Measurements from ENCODE around the gene STAM. TPM values are rescaled to one million over a fixed set of nuclear protein-coding genes. Genes with fewer than 3 reads are reported as not detected.

STAM gene
- total and polyA plus RNA-seq, 10 of the 15 experiments (the other 5 are each of a cell fraction or from before 2014, with no cell fraction given): 8.8 to 15.9 (median 14.4) TPM

GRCh38 chr10:17649836-17650235, 5.9 kb downstream of the STAM start (continued):
- TF ChIP-seq RELB (IDR thresholded peaks at IDR 0.05; ENCODE audit: low read depth): no peak
- no peak for TF ChIP-seq GABPA (IDR thresholded peaks at IDR 0.05; ENCODE audit: low read depth)
- TF ChIP-seq SMARCA5 (IDR thresholded peaks at IDR 0.05): no peak
- TF ChIP-seq ZBED1 (IDR thresholded peaks at IDR 0.05; ENCODE audit: borderline replicate concordance): no peak
- no peak for TF ChIP-seq SIX5 (IDR thresholded peaks at IDR 0.05; ENCODE audit: low read depth, low read length, severe bottlenecking)
- TF ChIP-seq RBBP5 (conservative IDR thresholded peaks at IDR 0.05): no peak
- TF ChIP-seq PBX3 (IDR thresholded peaks at IDR 0.05; ENCODE audit: insufficient replicate concordance, low read depth, low read length): no peak
- TF ChIP-seq MEF2B (IDR thresholded peaks at IDR 0.05; ENCODE audit: partially characterized antibody, poor library complexity, severe bottlenecking): no peak

GRCh38 chr10:17650416-17650815, 6.5 kb downstream of the STAM start:
- Histone ChIP-seq H3K9me3 (replicated peaks; ENCODE audit: control insufficient read depth, insufficient read depth, low read length) (peaks cover 18% of the 10 kb centered on the region), H2AFZ (ENCODE audit: control insufficient read depth, low read depth, low read length) (no peak overlapping the region), H4K20me1 (ENCODE audit: control insufficient read depth, insufficient read depth) (no peaks in the 10 kb centered on the region), H3K36me3 (ENCODE audit: control insufficient read depth in 2 of 2, insufficient read depth in 2 of 2, low read length in 1 of 2) (peaks cover 0 to 4% of the 10 kb centered on the region in 2 experiments; a peak in 1 of 4 replicates), H3K4me2 (ENCODE audit: control insufficient read depth, insufficient read depth) (no peak overlapping the region), H3K4me3 (no peak overlapping the region), H3K27me3 (replicated peaks in 1 of 2; ENCODE audit: control insufficient read depth in 2 of 2, insufficient read depth in 2 of 2, low read length in 1 of 2) (no peaks in the 10 kb centered on the region), H3K79me2 (ENCODE audit: control insufficient read depth, insufficient read depth, low read length) (peaks cover 75% of the 10 kb centered on the region), H3K9ac (ENCODE audit: control insufficient read depth, insufficient read depth, low read length) (no peak overlapping the region), H3K4me1 (ENCODE audit: control insufficient read depth, insufficient read depth, low read length) (peaks cover 16% of the 10 kb centered on the region; the same call in 1 of the 2 replicates), H3K27ac (ENCODE audit: control insufficient read depth, insufficient read depth) (no peak overlapping the region)
- DNase-seq (ENCODE audit: low read depth, low spot score) (no peak), ATAC-seq (no peak), FAIRE-seq (no peak)
- 91% methylated on average over 8 of the region's 8 CpGs for WGBS (ENCODE audit: insufficient coverage, insufficient replicate concordance, low lambda C conversion rate, missing lambda C conversion rate)
- ChIA-PET CTCF (no interaction called here), RAD21 (ENCODE audit: unreplicated experiment) (no interaction called here), POLR2A (interaction anchor here (0.6 kb wide), 1 partner anchor 457 kb away, joined by 5 read pairs; no protein-coding TSS in a partner anchor), SMC1A (ENCODE audit: uncharacterized antibody, unreplicated experiment) (no interaction called here)
- no TSS peak for BruUV-seq (replicated peaks)
- in situ Hi-C loops (cut with MboI): loop anchor here (10.0 kb wide), 1 partner anchor 1004 kb away; the partner anchor contains the start of genes ARL5B and NSUN6
- intact Hi-C loops (cut with micrococcal nuclease; ENCODE audit: unreplicated experiment): no loop called here
- no peak for TF ChIP-seq RAD51 (IDR thresholded peaks at IDR 0.05)
- no peak for TF ChIP-seq ZNF592 (IDR thresholded peaks at IDR 0.05)
- TF ChIP-seq E4F1 (IDR thresholded peaks at IDR 0.05; ENCODE audit: borderline replicate concordance, partially characterized antibody): no peak
- TF ChIP-seq HSF1 (IDR thresholded peaks at IDR 0.05; ENCODE audit: low read depth, low read length): no peak
